MCF 10A (cell line): ENCODE results near the gene MOB3A. TPM values are rescaled to one million over a fixed set of nuclear protein-coding genes. Genes with fewer than 3 reads are reported as not detected.

Experiments
- Bru-seq: library from RNA; stranded (reverse); fragments of 400-500 nt; gene quantifications from one replicate; lab custom pipeline; 2021; lab: Mats Ljungman, UMichigan
- BruChase-seq, 2 experiments: library from RNA; stranded (reverse); fragments of 400-500 nt; gene quantifications; one replicate each; lab custom pipeline; 2021; lab: Mats Ljungman, UMichigan
- BruUV-seq: library from RNA; stranded (reverse); fragments of 400-500 nt; replicated peaks from 2 replicates; lab custom pipeline; 2021; lab: Mats Ljungman, UMichigan
- CTCF ChIA-PET: fragments of 300-600 bp; sonication (Branson Sonifier 250); formaldehyde crosslinking; extraction: SDS; loops from one replicate; lab custom pipeline; 2021; ENCODE audit warnings: antibody characterized with exemption, inconsistent platforms; lab: Yijun Ruan, JAX
- POLR2A ChIA-PET: fragments of 300-600, 350-650 bp; sonication (Branson Sonifier 250); formaldehyde crosslinking; extraction: SDS; loops from one replicate; lab custom pipeline; 2020; ENCODE audit warnings: antibody characterized with exemption, inconsistent platforms; lab: Yijun Ruan, JAX
- DNase-seq: peaks from one replicate; pipeline ENCODE4 v3.0.0-alpha.2; 2018; ENCODE audit not compliant: unreplicated experiment
- H3K27ac Mint-ChIP-seq: one replicate; pipeline ENCODE4 v1.8.0; 2022; ENCODE audit warnings: mild to moderate bottlenecking, low read depth, mixed read lengths; ENCODE audit not compliant: unreplicated experiment
- H3K27me3 Mint-ChIP-seq: one replicate; pipeline ENCODE4 v1.8.0; 2022; ENCODE audit warnings: mixed read lengths; ENCODE audit not compliant: insufficient read depth, unreplicated experiment
- H3K36me3 Mint-ChIP-seq: one replicate; pipeline ENCODE4 v1.8.0; 2022; ENCODE audit warnings: mild to moderate bottlenecking, moderate library complexity, mixed read lengths; ENCODE audit not compliant: insufficient read depth, unreplicated experiment
- H3K4me1 Mint-ChIP-seq: one replicate; pipeline ENCODE4 v1.8.0; 2022; ENCODE audit warnings: mixed read lengths; ENCODE audit not compliant: insufficient read depth, unreplicated experiment
- H3K4me3 Mint-ChIP-seq: one replicate; pipeline ENCODE4 v1.8.0; 2022; ENCODE audit warnings: mild to moderate bottlenecking, moderate library complexity, mixed read lengths; ENCODE audit not compliant: unreplicated experiment
- H3K9me3 Mint-ChIP-seq: one replicate; pipeline ENCODE4 v1.8.0; 2022; ENCODE audit warnings: mixed read lengths; ENCODE audit not compliant: unreplicated experiment
- CTCF ChIP-seq: fragments of 200-600 bp; IDR thresholded peaks from one replicate; pipeline ENCODE4 v1.8.0; 2022; ENCODE audit warnings: antibody characterized with exemption, mild to moderate bottlenecking; ENCODE audit not compliant: unreplicated experiment
- intact Hi-C: fragments of 100-400 bp; cut with micrococcal nuclease; formaldehyde crosslinking; loops from 2 replicates; pipeline ENCODE4 v1.14.1; 2022
- long read RNA-seq: library from polyadenylated mRNA; stranded (forward); transcript quantifications from one replicate; pipeline ENCODE4 v2.0.0, GENCODE V29; 2022
- total RNA-seq: library from RNA; stranded (reverse); gene quantifications from 2 replicates; pipeline ENCODE4 v1.2.3, GENCODE V29; 2022

The MOB3A gene
- total RNA-seq (40.9 and 47.2 TPM in 2 replicates), Bru-seq, nascent RNA (percentile 63 among the genes with signal in this experiment), BruChase-seq, experiment 1, labeled RNA remaining after a 6-hour chase (percentile 79 among the genes with signal in this experiment), BruChase-seq, experiment 2, labeled RNA remaining after a 2-hour chase (percentile 73 among the genes with signal in this experiment)
- long read RNA-seq, transcript MOB3A-209 (3 exons, 1,071 nt), result minor isoform, 8 of 116 reads
- long read RNA-seq, transcript MOB3A-201 (5 exons, 3,391 nt), result major isoform, 79 of 116 reads
- long read RNA-seq, partial matches to known transcripts, result 6 of 116 reads
- long read RNA-seq, other reads (novel, unspliced or antisense), result 22 of 116 reads

- no TSS peak for BruUV-seq
- CTCF ChIA-PET, result interaction anchor here (0.7 to 0.9 kb wide), 2 partner anchors 13 to 60 kb away, joined by 3 read pairs; no protein-coding TSS in a partner anchor
- POLR2A ChIA-PET, result interaction anchor here (0.7 to 1.7 kb wide), 7 partner anchors 9 to 76 kb away, joined by 3 to 6 read pairs (median 3); no protein-coding TSS in a partner anchor
- Mint-ChIP-seq H3K9me3 (no peaks in the 10 kb centered on the region), H3K4me3 (peak within 1 kb of the TSS; percentile 96), H3K27ac (peak within 1 kb of the TSS; percentile 92), H3K36me3 (peaks cover 16% of the 10 kb centered on the region), H3K27me3 (no peaks in the 10 kb centered on the region), H3K4me1 (peaks cover 7% of the 10 kb centered on the region)
- peak; percentile 89 for DNase-seq
- TF ChIP-seq CTCF, result peak; percentile 46
- intact Hi-C loops, result no loop called here
These were observed at the start of gene MOB3A for GRCh38 chr19:2096034-2096479. Gene MOB3A (minus strand): TSS chr19:2096326. CDS start chr19:2078560, 17,766 bp downstream.

GRCh38 chr19:2145831-2146241, 49.7 kb upstream of the MOB3A start:
- CTCF ChIA-PET, result interaction anchor here (0.6 to 0.7 kb wide), 2 partner anchors 90 to 141 kb away, joined by 3 read pairs; partner anchors contain the start of gene PLEKHJ1
- POLR2A ChIA-PET, result interaction anchor here (1.2 kb wide), 1 partner anchor 9 kb away, joined by 3 read pairs; no protein-coding TSS in a partner anchor
- H3K36me3 Mint-ChIP-seq, result peaks cover 37% of the 10 kb centered on the region

GRCh38 chr19:2144190-2144589, 48.1 kb upstream of the MOB3A start:
- Mint-ChIP-seq H3K4me3 (no peak overlapping the region), H3K4me1 (peaks cover 5% of the 10 kb centered on the region), H3K27ac (no peak overlapping the region), H3K27me3 (no peaks in the 10 kb centered on the region), H3K9me3 (no peaks in the 10 kb centered on the region), H3K36me3 (peaks cover 47% of the 10 kb centered on the region)
- intact Hi-C loops, result no loop called here
- BruUV-seq, result no TSS peak
- ChIA-PET CTCF (no interaction called here), POLR2A (no interaction called here)
- DNase-seq, result no peak
- TF ChIP-seq CTCF, result no peak

More at GRCh38 chr19:2145831-2146241, 49.7 kb upstream of the MOB3A start:
- no peak overlapping the region for H3K4me3 Mint-ChIP-seq
- no peaks in the 10 kb centered on the region for H3K27me3 Mint-ChIP-seq
- H3K9me3 Mint-ChIP-seq, result no peaks in the 10 kb centered on the region
- DNase-seq, result no peak
- intact Hi-C loops, result no loop called here
- BruUV-seq, result no TSS peak
- H3K27ac Mint-ChIP-seq, result no peak overlapping the region
- H3K4me1 Mint-ChIP-seq, result peaks cover 5% of the 10 kb centered on the region
- TF ChIP-seq CTCF, result no peak

GRCh38 chr19:2142173-2142829, 46.2 kb upstream of the MOB3A start:
- no TSS peak for BruUV-seq
- H3K9me3 Mint-ChIP-seq, result no peaks in the 10 kb centered on the region
- no peak overlapping the region for H3K27ac Mint-ChIP-seq
- H3K4me1 Mint-ChIP-seq, result no peaks in the 10 kb centered on the region
- ChIA-PET CTCF (interaction anchor here (0.7 kb wide), 1 partner anchor 394 kb away, joined by 4 read pairs; no protein-coding TSS in a partner anchor), POLR2A (interaction anchor here (0.6 kb wide), 1 partner anchor 21 kb away, joined by 3 read pairs; no protein-coding TSS in a partner anchor)
- TF ChIP-seq CTCF, result no peak
- H3K27me3 Mint-ChIP-seq, result no peaks in the 10 kb centered on the region
- no peak for DNase-seq
- no peak overlapping the region for H3K4me3 Mint-ChIP-seq
- intact Hi-C loops, result no loop called here
- H3K36me3 Mint-ChIP-seq, result peaks cover 49% of the 10 kb centered on the region
